ENCODE results near the gene C1orf21.

DNA sequence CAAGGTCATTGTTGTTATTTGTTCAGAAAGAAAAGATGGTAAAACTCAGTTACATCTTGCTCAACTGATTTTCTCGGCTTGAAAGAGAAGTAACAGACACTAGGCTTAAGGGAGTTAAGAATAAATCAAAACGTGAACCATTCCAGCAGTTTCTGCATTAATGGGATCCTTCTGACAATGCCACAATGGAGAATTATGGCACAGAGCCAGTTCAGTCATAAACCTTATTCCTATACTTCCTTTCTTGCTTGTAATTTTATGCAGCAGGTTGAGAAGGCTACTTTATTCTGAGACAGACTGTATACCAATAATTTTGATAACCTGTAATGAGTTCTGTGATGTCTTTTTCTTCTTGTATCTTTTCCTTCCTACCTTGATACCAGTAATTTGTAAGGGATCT lies 167.0 kb downstream of the C1orf21 start:
- TF ChIP-seq POLR2AphosphoS5 (IDR thresholded peaks at IDR 0.05; ENCODE audit: borderline replicate concordance, low read depth, low read length) = no peak
- no peak for TF ChIP-seq EZH2 (IDR thresholded peaks at IDR 0.05)
- TF ChIP-seq FOXP2 (optimal IDR thresholded peaks at IDR 0.05; ENCODE audit: control extremely low read depth, extremely low read length, insufficient read depth) = no peak
